PFSK-1 (cell line): ENCODE data around the gene GALNTL6.

Experiments used
- FOXP2 ChIP-seq: optimal IDR thresholded peaks from 2 replicates; pipeline ENCODE3; 2011; ENCODE audit warnings: borderline replicate concordance, control low read depth, inconsistent platforms; ENCODE audit not compliant: insufficient read depth; ENCODE audit errors: extremely low read length, extremely low read depth
- TAF1 ChIP-seq: IDR thresholded peaks from 2 replicates; pipeline ENCODE4 v1.6.1; 2012; ENCODE audit warnings: low read length, control low read depth, borderline replicate concordance; ENCODE audit not compliant: insufficient read depth
- TF ChIP-seq, protein P1 (sequence below), 2 experiments: IDR thresholded peaks; 2 replicates each; pipeline versions ENCODE4 v1.6.1 to v1.8.0; 2011 to 2012; ENCODE audit warnings: low read depth in 2 of 2, low read length in 2 of 2, control low read depth in 1 of 2, inconsistent platforms in 1 of 2, mild to moderate bottlenecking in 1 of 2, moderate library complexity in 1 of 2; ENCODE audit not compliant: insufficient read depth in 1 of 2

DNA sequence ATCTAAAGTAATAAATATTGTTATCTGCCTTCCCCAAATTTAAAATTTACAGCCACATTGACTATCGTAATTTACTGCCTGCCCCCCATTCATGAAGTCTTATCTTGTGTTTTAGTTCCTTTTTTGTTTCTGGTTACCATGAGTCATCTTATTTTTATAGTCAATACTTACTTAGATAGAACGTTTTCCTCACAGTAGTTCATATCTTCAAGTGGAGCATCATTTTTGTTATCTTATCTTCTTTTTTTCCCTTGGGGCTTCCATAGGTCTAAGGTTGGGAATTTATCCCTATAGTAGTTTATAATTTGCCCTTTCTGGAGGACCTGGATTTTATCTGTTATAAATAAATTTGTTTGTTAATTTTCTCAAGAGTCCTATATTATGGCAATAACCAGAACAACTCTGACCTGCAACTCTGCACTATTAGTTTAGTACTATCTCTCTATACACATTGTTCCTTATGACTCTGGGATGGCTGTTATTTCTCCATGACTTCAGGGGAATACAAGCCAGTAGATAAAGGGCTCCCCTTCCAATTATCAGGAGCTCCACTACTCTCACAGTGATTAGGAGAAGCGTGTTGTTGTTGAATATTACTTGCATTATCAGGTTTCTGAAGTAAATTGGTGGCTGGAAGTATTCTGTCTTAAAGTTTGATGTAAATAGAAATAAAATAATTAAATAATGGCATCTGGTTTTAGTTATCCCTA lies 330.6 kb downstream of the GALNTL6 start:
- TF ChIP-seq TAF1 (no peak), FOXP2 (no peak)
- TF ChIP-seq, protein P1, sequence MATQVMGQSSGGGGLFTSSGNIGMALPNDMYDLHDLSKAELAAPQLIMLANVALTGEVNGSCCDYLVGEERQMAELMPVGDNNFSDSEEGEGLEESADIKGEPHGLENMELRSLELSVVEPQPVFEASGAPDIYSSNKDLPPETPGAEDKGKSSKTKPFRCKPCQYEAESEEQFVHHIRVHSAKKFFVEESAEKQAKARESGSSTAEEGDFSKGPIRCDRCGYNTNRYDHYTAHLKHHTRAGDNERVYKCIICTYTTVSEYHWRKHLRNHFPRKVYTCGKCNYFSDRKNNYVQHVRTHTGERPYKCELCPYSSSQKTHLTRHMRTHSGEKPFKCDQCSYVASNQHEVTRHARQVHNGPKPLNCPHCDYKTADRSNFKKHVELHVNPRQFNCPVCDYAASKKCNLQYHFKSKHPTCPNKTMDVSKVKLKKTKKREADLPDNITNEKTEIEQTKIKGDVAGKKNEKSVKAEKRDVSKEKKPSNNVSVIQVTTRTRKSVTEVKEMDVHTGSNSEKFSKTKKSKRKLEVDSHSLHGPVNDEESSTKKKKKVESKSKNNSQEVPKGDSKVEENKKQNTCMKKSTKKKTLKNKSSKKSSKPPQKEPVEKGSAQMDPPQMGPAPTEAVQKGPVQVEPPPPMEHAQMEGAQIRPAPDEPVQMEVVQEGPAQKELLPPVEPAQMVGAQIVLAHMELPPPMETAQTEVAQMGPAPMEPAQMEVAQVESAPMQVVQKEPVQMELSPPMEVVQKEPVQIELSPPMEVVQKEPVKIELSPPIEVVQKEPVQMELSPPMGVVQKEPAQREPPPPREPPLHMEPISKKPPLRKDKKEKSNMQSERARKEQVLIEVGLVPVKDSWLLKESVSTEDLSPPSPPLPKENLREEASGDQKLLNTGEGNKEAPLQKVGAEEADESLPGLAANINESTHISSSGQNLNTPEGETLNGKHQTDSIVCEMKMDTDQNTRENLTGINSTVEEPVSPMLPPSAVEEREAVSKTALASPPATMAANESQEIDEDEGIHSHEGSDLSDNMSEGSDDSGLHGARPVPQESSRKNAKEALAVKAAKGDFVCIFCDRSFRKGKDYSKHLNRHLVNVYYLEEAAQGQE (IDR thresholded peaks at IDR 0.05; ENCODE audit: insufficient read depth in 1 of 2, low read depth in 2 of 2, low read length in 2 of 2): no peak
